WTC11 (cell line): ENCODE measurements around the gene NNAT. TPM values are rescaled to one million over a fixed set of nuclear protein-coding genes. Genes with fewer than 3 reads are reported as not detected.
A peak's percentile ranks its signal among the peaks of the same experiment; 100 is the strongest.

Experiments
- ATAC-seq: fragments of 200-7000 bp; cut with Tn5 transposase; 2 replicates; pipeline ENCODE4 v1.10.0; 2021; ENCODE audit warnings: mild to moderate bottlenecking, moderate library complexity
- CTCF ChIA-PET: fragments of 300-600 bp; sonication (Branson Sonifier 250); formaldehyde crosslinking; loops from one replicate; lab custom pipeline; 2021; ENCODE audit warnings: antibody characterized with exemption; lab: Charles Lee
- POLR2A ChIA-PET: fragments of 350-600 bp; sonication (Branson Sonifier 250); formaldehyde crosslinking; loops from one replicate; lab custom pipeline; 2021; ENCODE audit warnings: antibody characterized with exemption; lab: Charles Lee
- DNase-seq: peaks from one replicate; pipeline ENCODE4 v3.0.0; 2021; ENCODE audit warnings: low spot score
- H3K27ac Mint-ChIP-seq: 2 replicates; pipeline ENCODE4 v1.8.0; 2021; ENCODE audit warnings: mixed read lengths
- H3K27me3 Mint-ChIP-seq: 2 replicates; pipeline ENCODE4 v1.8.0; 2021; ENCODE audit warnings: low read depth, mild to moderate bottlenecking, moderate library complexity, mixed read lengths
- H3K36me3 Mint-ChIP-seq: 2 replicates; pipeline ENCODE4 v1.8.0; 2021; ENCODE audit warnings: mixed read lengths
- H3K4me1 Mint-ChIP-seq: 2 replicates; pipeline ENCODE4 v1.8.0; 2022; ENCODE audit warnings: mixed read lengths
- H3K4me3 Mint-ChIP-seq: 2 replicates; pipeline ENCODE4 v1.8.0; 2021; ENCODE audit warnings: mild to moderate bottlenecking, moderate library complexity, mixed read lengths
- H3K9me3 Mint-ChIP-seq: 2 replicates; pipeline ENCODE4 v1.8.0; 2021; ENCODE audit warnings: mixed read lengths
- ATF1 ChIP-seq: sonication (generic); formaldehyde crosslinking; IDR thresholded peaks from 2 replicates; pipeline ENCODE4 v1.8.1; 2023; ENCODE audit warnings: mild to moderate bottlenecking, moderate library complexity, missing genetic modification reagents
- FOXK1 ChIP-seq: sonication (generic); formaldehyde crosslinking; IDR thresholded peaks from 2 replicates; pipeline ENCODE4 v1.8.0; 2022; ENCODE audit warnings: mild to moderate bottlenecking, moderate library complexity, missing genetic modification reagents
- GABPB1 ChIP-seq: sonication (generic); formaldehyde crosslinking; IDR thresholded peaks from 2 replicates; pipeline ENCODE4 v1.8.1; 2023; ENCODE audit warnings: mild to moderate bottlenecking, missing genetic modification reagents
- GRHL2 ChIP-seq: fragments of 250-450 bp; sonication (Bioruptor Pico); IDR thresholded peaks from 2 replicates; pipeline ENCODE4 v1.8.0; 2022; ENCODE audit warnings: mild to moderate bottlenecking, moderate library complexity; ENCODE audit not compliant: insufficient replicate concordance, severe bottlenecking
- MLX ChIP-seq: sonication (generic); formaldehyde crosslinking; IDR thresholded peaks from 2 replicates; pipeline ENCODE4 v1.8.1; 2023; ENCODE audit warnings: mild to moderate bottlenecking, missing genetic modification reagents, moderate library complexity
- MXD4 ChIP-seq: fragments of 250-450 bp; sonication (Bioruptor Pico); IDR thresholded peaks from 2 replicates; pipeline ENCODE4 v1.8.0; 2021; ENCODE audit warnings: mild to moderate bottlenecking, moderate library complexity, borderline replicate concordance
- SOX15 ChIP-seq: fragments of 250-450 bp; sonication (Bioruptor Pico); IDR thresholded peaks from 2 replicates; pipeline ENCODE4 v1.9.0; 2021; ENCODE audit warnings: mild to moderate bottlenecking
- TP53 ChIP-seq: sonication (generic); formaldehyde crosslinking; IDR thresholded peaks from 2 replicates; pipeline ENCODE4 v1.8.1; 2023; ENCODE audit warnings: mild to moderate bottlenecking, missing genetic modification reagents
- ZBTB21 ChIP-seq: sonication (generic); formaldehyde crosslinking; IDR thresholded peaks from 2 replicates; pipeline ENCODE4 v1.8.1; 2023; ENCODE audit warnings: mild to moderate bottlenecking, missing genetic modification reagents, borderline replicate concordance
- ZNF121 ChIP-seq: sonication (generic); formaldehyde crosslinking; IDR thresholded peaks from 2 replicates; pipeline ENCODE4 v1.8.0; 2023; ENCODE audit warnings: missing genetic modification reagents
- ZNF416 ChIP-seq: fragments of 250-450 bp; sonication (Bioruptor Pico); IDR thresholded peaks from 2 replicates; pipeline ENCODE4 v1.9.0; 2021; ENCODE audit warnings: mild to moderate bottlenecking, inconsistent platforms
- total RNA-seq: library from RNA; stranded (reverse); gene quantifications from 3 replicates; pipeline ENCODE4 v1.2.3, GENCODE V29; 2021
- TF ChIP-seq, protein P1 (sequence below): sonication (generic); formaldehyde crosslinking; IDR thresholded peaks from 2 replicates; pipeline ENCODE4 v1.8.0; 2022; ENCODE audit warnings: missing genetic modification reagents
- TF ChIP-seq, protein P2 (sequence below): fragments of 250-450 bp; sonication (Bioruptor Pico); IDR thresholded peaks from 2 replicates; pipeline ENCODE4 v1.9.0; 2021; ENCODE audit warnings: mild to moderate bottlenecking
- TF ChIP-seq, protein P3 (sequence below): sonication (generic); formaldehyde crosslinking; IDR thresholded peaks from 2 replicates; pipeline ENCODE4 v1.8.0; 2022; ENCODE audit warnings: mild to moderate bottlenecking, missing genetic modification reagents
- TF ChIP-seq, protein P4 (sequence below): sonication (generic); formaldehyde crosslinking; IDR thresholded peaks from 2 replicates; pipeline ENCODE4 v1.8.1; 2022; ENCODE audit warnings: mild to moderate bottlenecking, missing genetic modification reagents, moderate library complexity, borderline replicate concordance

Gene NNAT
- total RNA-seq, 1 experiment from 2014 or later: 90.0 TPM

DNA sequence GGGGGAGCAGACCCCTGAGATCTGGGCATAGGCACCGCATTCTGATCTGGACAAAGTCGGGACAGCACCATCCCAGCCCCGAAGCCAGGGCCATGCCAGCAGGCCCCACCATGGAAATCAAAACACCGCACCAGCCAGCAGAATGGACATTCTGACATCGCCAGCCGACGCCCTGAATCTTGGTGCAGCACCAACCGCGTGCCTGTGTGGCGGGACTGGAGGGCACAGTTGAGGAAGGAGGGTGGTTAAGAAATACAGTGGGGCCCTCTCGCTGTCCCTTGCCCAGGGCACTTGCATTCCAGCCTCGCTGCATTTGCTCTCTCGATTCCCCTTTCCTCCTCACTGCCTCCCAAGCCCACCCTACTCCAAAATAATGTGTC is 2.0 kb downstream of the NNAT start:
- TF ChIP-seq ATF1 (CRISPR knock-in tag) (no peak), ZNF121 (CRISPR knock-in tag) (0 out of 2 replicates have a peak, but pooled peaks have one; percentile 42), SOX15 (CRISPR knock-in tag) (no peak)
- TF ChIP-seq, protein P1, sequence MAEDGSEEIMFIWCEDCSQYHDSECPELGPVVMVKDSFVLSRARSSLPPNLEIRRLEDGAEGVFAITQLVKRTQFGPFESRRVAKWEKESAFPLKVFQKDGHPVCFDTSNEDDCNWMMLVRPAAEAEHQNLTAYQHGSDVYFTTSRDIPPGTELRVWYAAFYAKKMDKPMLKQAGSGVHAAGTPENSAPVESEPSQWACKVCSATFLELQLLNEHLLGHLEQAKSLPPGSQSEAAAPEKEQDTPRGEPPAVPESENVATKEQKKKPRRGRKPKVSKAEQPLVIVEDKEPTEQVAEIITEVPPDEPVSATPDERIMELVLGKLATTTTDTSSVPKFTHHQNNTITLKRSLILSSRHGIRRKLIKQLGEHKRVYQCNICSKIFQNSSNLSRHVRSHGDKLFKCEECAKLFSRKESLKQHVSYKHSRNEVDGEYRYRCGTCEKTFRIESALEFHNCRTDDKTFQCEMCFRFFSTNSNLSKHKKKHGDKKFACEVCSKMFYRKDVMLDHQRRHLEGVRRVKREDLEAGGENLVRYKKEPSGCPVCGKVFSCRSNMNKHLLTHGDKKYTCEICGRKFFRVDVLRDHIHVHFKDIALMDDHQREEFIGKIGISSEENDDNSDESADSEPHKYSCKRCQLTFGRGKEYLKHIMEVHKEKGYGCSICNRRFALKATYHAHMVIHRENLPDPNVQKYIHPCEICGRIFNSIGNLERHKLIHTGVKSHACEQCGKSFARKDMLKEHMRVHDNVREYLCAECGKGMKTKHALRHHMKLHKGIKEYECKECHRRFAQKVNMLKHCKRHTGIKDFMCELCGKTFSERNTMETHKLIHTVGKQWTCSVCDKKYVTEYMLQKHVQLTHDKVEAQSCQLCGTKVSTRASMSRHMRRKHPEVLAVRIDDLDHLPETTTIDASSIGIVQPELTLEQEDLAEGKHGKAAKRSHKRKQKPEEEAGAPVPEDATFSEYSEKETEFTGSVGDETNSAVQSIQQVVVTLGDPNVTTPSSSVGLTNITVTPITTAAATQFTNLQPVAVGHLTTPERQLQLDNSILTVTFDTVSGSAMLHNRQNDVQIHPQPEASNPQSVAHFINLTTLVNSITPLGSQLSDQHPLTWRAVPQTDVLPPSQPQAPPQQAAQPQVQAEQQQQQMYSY (CRISPR knock-in tag): no peak
- DNase-seq (no peak), ATAC-seq (no peak)
- ChIA-PET POLR2A (interaction anchor here (0.8 kb wide), 1 partner anchor 179 kb away, joined by 4 read pairs; no protein-coding TSS in a partner anchor), CTCF (no interaction called here)
- Mint-ChIP-seq H3K27ac (peak overlapping the region; percentile 90), H3K4me3 (peak overlapping the region; percentile 49), H3K4me1 (peaks cover 75% of the 10 kb centered on the region), H3K36me3 (peaks cover 12% of the 10 kb centered on the region), H3K27me3 (no peaks in the 10 kb centered on the region; the same call in 1 of the 2 replicates), H3K9me3 (no peaks in the 10 kb centered on the region)

- peaks cover 72% of the 10 kb centered on the region for H3K4me1 Mint-ChIP-seq
- DNase-seq: no peak
- TF ChIP-seq TP53 (CRISPR knock-in tag) (no peak), MXD4 (CRISPR knock-in tag) (no peak), ZNF416 (no peak), ZBTB21 (CRISPR knock-in tag) (no peak)
- TF ChIP-seq, all 79 proteins: peak for 0
- Mint-ChIP-seq H3K27ac (peak overlapping the region; percentile 90), H3K9me3 (no peaks in the 10 kb centered on the region), H3K27me3 (no peaks in the 10 kb centered on the region; the same call in 1 of the 2 replicates), H3K36me3 (peaks cover 7% of the 10 kb centered on the region), H3K4me3 (no peak overlapping the region)
- POLR2A ChIA-PET: no interaction called here
- no peak for ATAC-seq
- CTCF ChIA-PET: no interaction called here
Measured at GRCh38 chr20:37523911-37524700, 3.1 kb downstream of the NNAT start.

DNA sequence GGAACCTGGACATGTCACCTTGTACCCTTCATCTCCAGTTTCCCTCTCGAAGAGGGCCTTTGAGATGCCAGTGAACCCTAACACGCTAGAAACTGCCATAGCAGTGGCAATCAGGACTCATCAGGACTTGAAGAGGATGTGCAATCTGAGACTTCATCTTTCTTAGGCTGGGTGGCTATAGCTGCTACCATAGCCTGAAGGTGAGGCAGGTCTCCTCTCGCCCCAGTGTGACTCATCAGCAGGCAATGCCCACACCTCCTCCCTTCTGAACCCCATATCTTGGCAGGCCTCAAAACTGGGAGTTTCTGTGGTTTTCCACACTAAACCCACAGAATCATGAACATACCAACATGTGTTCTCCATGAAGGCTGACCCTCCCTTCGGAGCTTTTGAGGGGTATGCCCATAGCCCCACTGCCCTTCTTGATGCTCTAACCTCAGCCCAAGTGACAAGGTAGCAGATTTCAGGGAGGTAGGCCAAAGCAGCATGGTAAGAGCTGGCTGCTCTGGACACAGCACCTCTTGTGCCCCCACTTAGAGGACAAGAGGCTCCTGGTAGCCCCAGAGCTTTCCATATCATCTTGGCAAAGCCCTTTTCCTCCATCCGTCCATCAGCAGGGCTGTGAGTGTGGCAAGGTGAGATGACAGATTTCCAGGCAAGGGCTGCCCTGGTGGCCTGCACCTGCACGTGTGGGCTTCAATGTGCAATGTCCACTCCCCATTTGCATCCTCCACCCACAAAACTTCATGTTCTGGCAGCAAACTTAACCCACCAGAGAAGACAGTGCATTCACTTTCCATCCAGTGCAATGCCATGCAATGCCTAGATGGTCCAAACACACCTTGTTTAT is 4.0 kb downstream of the NNAT start:
- ChIA-PET POLR2A (interaction anchor here (2.3 kb wide), 1 partner anchor 128 kb away, joined by 8 read pairs; no protein-coding TSS in a partner anchor), CTCF (no interaction called here)
- H3K36me3 Mint-ChIP-seq: peaks cover 6% of the 10 kb centered on the region
- H3K27ac Mint-ChIP-seq: peak overlapping the region; percentile 93
- ATAC-seq (no peak), DNase-seq (no peak)
- H3K9me3 Mint-ChIP-seq: no peaks in the 10 kb centered on the region
- peak overlapping the region; percentile 87 for H3K4me3 Mint-ChIP-seq
- TF ChIP-seq FOXK1 (CRISPR knock-in tag) (no peak), MLX (CRISPR knock-in tag) (no peak), GRHL2 (CRISPR knock-in tag) (no peak), GABPB1 (CRISPR knock-in tag) (no peak; the same call in 1 of the 2 replicates)
- TF ChIP-seq, protein P2, sequence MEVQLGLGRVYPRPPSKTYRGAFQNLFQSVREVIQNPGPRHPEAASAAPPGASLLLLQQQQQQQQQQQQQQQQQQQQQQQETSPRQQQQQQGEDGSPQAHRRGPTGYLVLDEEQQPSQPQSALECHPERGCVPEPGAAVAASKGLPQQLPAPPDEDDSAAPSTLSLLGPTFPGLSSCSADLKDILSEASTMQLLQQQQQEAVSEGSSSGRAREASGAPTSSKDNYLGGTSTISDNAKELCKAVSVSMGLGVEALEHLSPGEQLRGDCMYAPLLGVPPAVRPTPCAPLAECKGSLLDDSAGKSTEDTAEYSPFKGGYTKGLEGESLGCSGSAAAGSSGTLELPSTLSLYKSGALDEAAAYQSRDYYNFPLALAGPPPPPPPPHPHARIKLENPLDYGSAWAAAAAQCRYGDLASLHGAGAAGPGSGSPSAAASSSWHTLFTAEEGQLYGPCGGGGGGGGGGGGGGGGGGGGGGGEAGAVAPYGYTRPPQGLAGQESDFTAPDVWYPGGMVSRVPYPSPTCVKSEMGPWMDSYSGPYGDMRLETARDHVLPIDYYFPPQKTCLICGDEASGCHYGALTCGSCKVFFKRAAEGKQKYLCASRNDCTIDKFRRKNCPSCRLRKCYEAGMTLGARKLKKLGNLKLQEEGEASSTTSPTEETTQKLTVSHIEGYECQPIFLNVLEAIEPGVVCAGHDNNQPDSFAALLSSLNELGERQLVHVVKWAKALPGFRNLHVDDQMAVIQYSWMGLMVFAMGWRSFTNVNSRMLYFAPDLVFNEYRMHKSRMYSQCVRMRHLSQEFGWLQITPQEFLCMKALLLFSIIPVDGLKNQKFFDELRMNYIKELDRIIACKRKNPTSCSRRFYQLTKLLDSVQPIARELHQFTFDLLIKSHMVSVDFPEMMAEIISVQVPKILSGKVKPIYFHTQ (CRISPR knock-in tag): no peak
- TF ChIP-seq, protein P3, sequence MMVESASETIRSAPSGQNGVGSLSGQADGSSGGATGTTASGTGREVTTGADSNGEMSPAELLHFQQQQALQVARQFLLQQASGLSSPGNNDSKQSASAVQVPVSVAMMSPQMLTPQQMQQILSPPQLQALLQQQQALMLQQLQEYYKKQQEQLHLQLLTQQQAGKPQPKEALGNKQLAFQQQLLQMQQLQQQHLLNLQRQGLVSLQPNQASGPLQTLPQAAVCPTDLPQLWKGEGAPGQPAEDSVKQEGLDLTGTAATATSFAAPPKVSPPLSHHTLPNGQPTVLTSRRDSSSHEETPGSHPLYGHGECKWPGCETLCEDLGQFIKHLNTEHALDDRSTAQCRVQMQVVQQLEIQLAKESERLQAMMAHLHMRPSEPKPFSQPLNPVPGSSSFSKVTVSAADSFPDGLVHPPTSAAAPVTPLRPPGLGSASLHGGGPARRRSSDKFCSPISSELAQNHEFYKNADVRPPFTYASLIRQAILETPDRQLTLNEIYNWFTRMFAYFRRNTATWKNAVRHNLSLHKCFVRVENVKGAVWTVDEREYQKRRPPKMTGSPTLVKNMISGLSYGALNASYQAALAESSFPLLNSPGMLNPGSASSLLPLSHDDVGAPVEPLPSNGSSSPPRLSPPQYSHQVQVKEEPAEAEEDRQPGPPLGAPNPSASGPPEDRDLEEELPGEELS (CRISPR knock-in tag): no peak
- TF ChIP-seq, protein P4, sequence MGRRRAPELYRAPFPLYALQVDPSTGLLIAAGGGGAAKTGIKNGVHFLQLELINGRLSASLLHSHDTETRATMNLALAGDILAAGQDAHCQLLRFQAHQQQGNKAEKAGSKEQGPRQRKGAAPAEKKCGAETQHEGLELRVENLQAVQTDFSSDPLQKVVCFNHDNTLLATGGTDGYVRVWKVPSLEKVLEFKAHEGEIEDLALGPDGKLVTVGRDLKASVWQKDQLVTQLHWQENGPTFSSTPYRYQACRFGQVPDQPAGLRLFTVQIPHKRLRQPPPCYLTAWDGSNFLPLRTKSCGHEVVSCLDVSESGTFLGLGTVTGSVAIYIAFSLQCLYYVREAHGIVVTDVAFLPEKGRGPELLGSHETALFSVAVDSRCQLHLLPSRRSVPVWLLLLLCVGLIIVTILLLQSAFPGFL: no peak
- no peaks in the 10 kb centered on the region; the same call in 1 of the 2 replicates for H3K27me3 Mint-ChIP-seq
- H3K4me1 Mint-ChIP-seq: peaks cover 66% of the 10 kb centered on the region
